NCI-H2029 treated with DMSO at 0.1 percent for 48 hours (cell line): ENCODE measurements around the gene IL26.

Experiments
- DNase-seq: peaks from one replicate; lab custom pipeline; 2025; lab: John Stamatoyannopoulos, UW

IL26 gene

GRCh38 chr12:68154779-68155178, 70.8 kb downstream of the IL26 start:
- peak; percentile 61 for DNase-seq
